HepG2 (cell line): ENCODE data around the gene TMEM214. TPM values are rescaled to one million over a fixed set of nuclear protein-coding genes. Genes with fewer than 3 reads are reported as not detected.
A peak's percentile ranks its signal among the peaks of the same experiment; 100 is the strongest.

Experiments
- ATRX ChIP-seq: sonication (generic); formaldehyde crosslinking; IDR thresholded peaks from 2 replicates; pipeline ENCODE4 v1.4.0; 2020; ENCODE audit warnings: missing genetic modification reagents, borderline replicate concordance
- DNMT3B ChIP-seq: conservative IDR thresholded peaks from 2 replicates; pipeline ENCODE4 v1.6.1; 2016; ENCODE audit warnings: missing biosample characterization, control low read depth
- FOXJ3 ChIP-seq: sonication (generic); formaldehyde crosslinking; IDR thresholded peaks from 2 replicates; pipeline ENCODE4 v1.4.0; 2020; ENCODE audit warnings: missing genetic modification reagents, mild to moderate bottlenecking, borderline replicate concordance
- IRF2 ChIP-seq: IDR thresholded peaks from 2 replicates; pipeline ENCODE4 v1.6.1; 2018; ENCODE audit warnings: missing genetic modification reagents, missing compliant biosample characterization
- JARID2 ChIP-seq: sonication (generic); formaldehyde crosslinking; IDR thresholded peaks from 2 replicates; pipeline ENCODE4 v1.8.1; 2023; ENCODE audit warnings: missing genetic modification reagents, inconsistent platforms; ENCODE audit not compliant: insufficient replicate concordance
- MED1 ChIP-seq: sonication (generic); formaldehyde crosslinking; IDR thresholded peaks from 2 replicates; pipeline ENCODE4 v1.4.0; 2020; ENCODE audit warnings: missing genetic modification reagents
- NBN ChIP-seq: fragments of 450-650 bp; conservative IDR thresholded peaks from 2 replicates; pipeline ENCODE4 v1.6.1; 2017
- NR3C1 ChIP-seq: sonication (generic); formaldehyde crosslinking; IDR thresholded peaks from 2 replicates; pipeline ENCODE4 v1.4.0; 2020; ENCODE audit warnings: missing genetic modification reagents
- PBX3 ChIP-seq: sonication (generic); formaldehyde crosslinking; IDR thresholded peaks from 2 replicates; pipeline ENCODE4 v1.8.1; 2023; ENCODE audit warnings: missing genetic modification reagents, inconsistent platforms, borderline replicate concordance
- RARG ChIP-seq: sonication (generic); formaldehyde crosslinking; IDR thresholded peaks from 2 replicates; pipeline ENCODE4 v1.4.0; 2020; ENCODE audit warnings: low read depth, mild to moderate bottlenecking, missing genetic modification reagents
- RFX5 ChIP-seq: IDR thresholded peaks from 2 replicates; pipeline ENCODE4 v1.6.1; 2011; ENCODE audit warnings: low read depth, low read length, improper control_type of control experiment
- SRY ChIP-seq: sonication (generic); formaldehyde crosslinking; IDR thresholded peaks from 2 replicates; pipeline ENCODE4 v1.8.0; 2022; ENCODE audit warnings: mild to moderate bottlenecking, missing genetic modification reagents
- ZNF205 ChIP-seq: IDR thresholded peaks from 2 replicates; pipeline ENCODE4 v1.6.1; 2018; ENCODE audit warnings: missing biosample characterization, missing genetic modification reagents
- ZNF296 ChIP-seq: sonication (generic); formaldehyde crosslinking; conservative IDR thresholded peaks from 2 replicates; pipeline ENCODE4 v1.5.0; 2020; ENCODE audit warnings: mild to moderate bottlenecking, missing genetic modification reagents
- ZNF30 ChIP-seq: sonication (generic); formaldehyde crosslinking; IDR thresholded peaks from 2 replicates; pipeline ENCODE4 v1.5.0; 2020; ENCODE audit warnings: mild to moderate bottlenecking, missing genetic modification reagents
- ZNF577 ChIP-seq: sonication (generic); formaldehyde crosslinking; IDR thresholded peaks from 2 replicates; pipeline ENCODE4 v1.4.0; 2020; ENCODE audit warnings: mild to moderate bottlenecking, low read depth, missing genetic modification reagents, borderline replicate concordance
- ZNF605 ChIP-seq: sonication (generic); formaldehyde crosslinking; IDR thresholded peaks from 2 replicates; pipeline ENCODE4 v1.8.0; 2022; ENCODE audit warnings: mild to moderate bottlenecking, missing genetic modification reagents
- polyA plus RNA-seq, 8 experiments: library from polyadenylated mRNA; depleted of rRNA in 3 of 8; stranded (reverse) in 7 of 8; unstranded in 1 of 8; fragments of >200 nt; fragmentation: Illumina TruSeq in 4 of 8; extraction: Trizol in 4 of 8; gene quantifications; 2 replicates each; pipeline versions ENCODE4 v1.2.1 to v1.2.3, GENCODE V29; 2011 to 2016; ENCODE audit warnings: low read depth in 4 of 8, missing spikeins in 1 of 8, mixed read lengths in 1 of 8; ENCODE audit not compliant: insufficient read depth in 1 of 8
- total RNA-seq, 5 experiments: library from RNA; depleted of rRNA; stranded (reverse); fragments of >200 nt; fragmentation: Illumina TruSeq; extraction: Trizol; gene quantifications; 2 replicates each; pipeline ENCODE4 v1.2.3, GENCODE V29; 2016; ENCODE audit warnings: low read depth in 1 of 5
- TF ChIP-seq, protein P1 (sequence below): sonication (generic); formaldehyde crosslinking; IDR thresholded peaks from 2 replicates; pipeline ENCODE4 v1.5.0; 2020; ENCODE audit warnings: missing genetic modification reagents, mild to moderate bottlenecking, borderline replicate concordance
- TF ChIP-seq, protein P2 (sequence below): sonication (generic); formaldehyde crosslinking; conservative IDR thresholded peaks from 2 replicates; pipeline ENCODE4 v1.8.0; 2022; ENCODE audit warnings: mild to moderate bottlenecking, moderate library complexity, missing genetic modification reagents
- TF ChIP-seq, protein P3 (sequence below): sonication (generic); formaldehyde crosslinking; IDR thresholded peaks from 2 replicates; pipeline ENCODE4 v1.4.0; 2020; ENCODE audit warnings: missing genetic modification reagents

TMEM214 gene
- total and polyA plus RNA-seq, 2 of the 13 experiments (the other 11 are each of a cell fraction or from before 2014, with no cell fraction given): 58.3 to 132 TPM

DNA sequence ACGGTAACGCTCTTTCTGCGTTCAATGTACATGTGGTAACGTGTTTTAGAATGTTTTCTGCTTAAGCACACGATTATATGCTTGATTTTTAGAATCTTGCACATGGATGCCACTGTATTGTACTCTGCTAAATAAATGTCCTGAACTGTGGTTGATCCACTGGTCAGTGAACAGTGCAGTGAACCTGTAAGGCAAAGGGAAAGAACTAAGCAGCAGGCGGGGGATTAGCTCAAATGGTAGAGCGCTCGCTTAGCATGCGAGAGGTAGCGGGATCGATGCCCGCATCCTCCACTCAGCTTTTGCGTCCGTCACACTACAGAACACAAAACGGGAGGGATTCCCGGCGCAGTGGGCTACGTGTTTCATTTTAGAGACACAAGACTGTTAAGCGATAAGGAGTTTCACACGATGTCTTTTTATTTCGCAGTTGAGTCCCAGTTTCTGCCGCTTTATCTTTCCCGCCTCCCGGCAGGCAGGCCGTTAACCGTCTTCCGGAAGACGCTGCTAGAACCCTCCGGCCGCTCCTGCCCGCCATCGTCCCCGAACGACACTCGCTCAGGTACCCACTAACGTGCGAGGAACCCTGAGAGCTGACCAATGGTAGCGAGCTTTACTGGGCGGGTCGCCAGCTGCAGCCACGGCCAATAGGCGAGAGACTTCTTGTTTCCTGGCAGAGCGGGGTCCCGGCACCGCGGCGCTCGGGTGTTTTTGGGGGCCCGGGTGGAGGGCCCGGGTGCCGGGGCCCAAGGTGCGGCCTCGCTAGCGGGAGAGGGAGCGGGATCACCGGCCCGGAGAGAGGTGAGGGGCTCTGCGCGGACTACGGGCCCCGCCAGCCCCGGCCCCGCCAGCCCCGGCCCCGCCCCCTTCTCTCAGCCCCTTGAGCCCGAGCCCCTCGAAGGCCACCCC is 18.5 kb downstream of the TMEM214 start, which contains the start of gene AGBL5 (continued):
- peak; percentile 92 for TF ChIP-seq PBX3 (CRISPR knock-in tag)
- TF ChIP-seq SRY (CRISPR knock-in tag): peak; percentile 95; the same call in 1 of the 2 replicates
- peak; percentile 80 for TF ChIP-seq FOXJ3 (CRISPR knock-in tag)
- no peak for TF ChIP-seq ZNF577 (CRISPR knock-in tag)
- TF ChIP-seq, protein P1, sequence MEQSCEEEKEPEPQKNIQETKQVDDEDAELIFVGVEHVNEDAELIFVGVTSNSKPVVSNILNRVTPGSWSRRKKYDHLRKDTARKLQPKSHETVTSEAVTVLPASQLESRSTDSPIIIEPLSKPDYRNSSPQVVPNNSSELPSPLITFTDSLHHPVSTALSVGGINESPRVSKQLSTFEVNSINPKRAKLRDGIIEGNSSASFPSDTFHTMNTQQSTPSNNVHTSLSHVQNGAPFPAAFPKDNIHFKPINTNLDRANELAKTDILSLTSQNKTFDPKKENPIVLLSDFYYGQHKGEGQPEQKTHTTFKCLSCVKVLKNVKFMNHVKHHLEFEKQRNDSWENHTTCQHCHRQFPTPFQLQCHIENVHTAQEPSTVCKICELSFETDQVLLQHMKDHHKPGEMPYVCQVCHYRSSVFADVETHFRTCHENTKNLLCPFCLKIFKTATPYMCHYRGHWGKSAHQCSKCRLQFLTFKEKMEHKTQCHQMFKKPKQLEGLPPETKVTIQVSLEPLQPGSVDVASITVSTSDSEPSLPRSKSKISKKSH (CRISPR knock-in tag): peak; percentile 99
- TF ChIP-seq ATRX: no peak
- 0 out of 2 replicates have a peak, but pooled peaks have one; percentile 93 for TF ChIP-seq RARG (CRISPR knock-in tag)
- no peak for TF ChIP-seq NBN
- TF ChIP-seq, protein P2, sequence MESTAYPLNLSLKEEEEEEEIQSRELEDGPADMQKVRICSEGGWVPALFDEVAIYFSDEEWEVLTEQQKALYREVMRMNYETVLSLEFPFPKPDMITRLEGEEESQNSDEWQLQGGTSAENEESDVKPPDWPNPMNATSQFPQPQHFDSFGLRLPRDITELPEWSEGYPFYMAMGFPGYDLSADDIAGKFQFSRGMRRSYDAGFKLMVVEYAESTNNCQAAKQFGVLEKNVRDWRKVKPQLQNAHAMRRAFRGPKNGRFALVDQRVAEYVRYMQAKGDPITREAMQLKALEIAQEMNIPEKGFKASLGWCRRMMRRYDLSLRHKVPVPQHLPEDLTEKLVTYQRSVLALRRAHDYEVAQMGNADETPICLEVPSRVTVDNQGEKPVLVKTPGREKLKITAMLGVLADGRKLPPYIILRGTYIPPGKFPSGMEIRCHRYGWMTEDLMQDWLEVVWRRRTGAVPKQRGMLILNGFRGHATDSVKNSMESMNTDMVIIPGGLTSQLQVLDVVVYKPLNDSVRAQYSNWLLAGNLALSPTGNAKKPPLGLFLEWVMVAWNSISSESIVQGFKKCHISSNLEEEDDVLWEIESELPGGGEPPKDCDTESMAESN (CRISPR knock-in tag): peak; percentile 76
- TF ChIP-seq MED1 (CRISPR knock-in tag): peak; percentile 55; the same call in 1 of the 2 replicates
- TF ChIP-seq ZNF30: 0 out of 2 replicates have a peak, but pooled peaks have one; percentile 59
- TF ChIP-seq JARID2: peak; percentile 79
- peak; percentile 88 for TF ChIP-seq ZNF296
- 0 out of 2 replicates have a peak, but pooled peaks have one; percentile 28 for TF ChIP-seq RFX5
- TF ChIP-seq, protein P3, sequence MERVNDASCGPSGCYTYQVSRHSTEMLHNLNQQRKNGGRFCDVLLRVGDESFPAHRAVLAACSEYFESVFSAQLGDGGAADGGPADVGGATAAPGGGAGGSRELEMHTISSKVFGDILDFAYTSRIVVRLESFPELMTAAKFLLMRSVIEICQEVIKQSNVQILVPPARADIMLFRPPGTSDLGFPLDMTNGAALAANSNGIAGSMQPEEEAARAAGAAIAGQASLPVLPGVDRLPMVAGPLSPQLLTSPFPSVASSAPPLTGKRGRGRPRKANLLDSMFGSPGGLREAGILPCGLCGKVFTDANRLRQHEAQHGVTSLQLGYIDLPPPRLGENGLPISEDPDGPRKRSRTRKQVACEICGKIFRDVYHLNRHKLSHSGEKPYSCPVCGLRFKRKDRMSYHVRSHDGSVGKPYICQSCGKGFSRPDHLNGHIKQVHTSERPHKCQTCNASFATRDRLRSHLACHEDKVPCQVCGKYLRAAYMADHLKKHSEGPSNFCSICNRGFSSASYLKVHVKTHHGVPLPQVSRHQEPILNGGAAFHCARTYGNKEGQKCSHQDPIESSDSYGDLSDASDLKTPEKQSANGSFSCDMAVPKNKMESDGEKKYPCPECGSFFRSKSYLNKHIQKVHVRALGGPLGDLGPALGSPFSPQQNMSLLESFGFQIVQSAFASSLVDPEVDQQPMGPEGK: 0 out of 2 replicates have a peak, but pooled peaks have one; percentile 4
- 0 out of 2 replicates have a peak, but pooled peaks have one; percentile 89 for TF ChIP-seq ZNF205 (CRISPR knock-in tag)
- TF ChIP-seq IRF2 (CRISPR knock-in tag): peak; percentile 77
- peak; percentile 93 for TF ChIP-seq ZNF605
- 0 out of 2 replicates have a peak, but pooled peaks have one; percentile 13 for TF ChIP-seq NR3C1 (CRISPR knock-in tag)
- TF ChIP-seq DNMT3B (CRISPR knock-in tag): peak; percentile 98
